DOHH2 (cell line): Measurements from ENCODE around the gene TRIM67.

ENCODE experiments used
- H3F3A ChIP-seq: fragments of 200-600 bp; sonication (generic), shearing (Covaris generic); 2 replicates; pipeline ENCODE4 v1.6.0; 2016; ENCODE audit warnings: antibody characterized with exemption, mild to moderate bottlenecking; ENCODE audit not compliant: control insufficient read depth, insufficient read depth
- H3K27ac ChIP-seq: fragments of 200-600 bp; sonication (generic); 2 replicates; pipeline ENCODE4 v1.5.1; 2014; ENCODE audit warnings: low read depth, mild to moderate bottlenecking, low read length, moderate library complexity
- H3K27me3 ChIP-seq: fragments of 200-600 bp; sonication (generic); 2 replicates; pipeline ENCODE4 v1.6.1; 2014; ENCODE audit warnings: mild to moderate bottlenecking, low read length, mixed read lengths; ENCODE audit not compliant: control insufficient read depth
- H3K36me3 ChIP-seq: fragments of 200-600 bp; sonication (generic); 2 replicates; pipeline ENCODE4 v1.6.1; 2014; ENCODE audit warnings: mild to moderate bottlenecking, low read length, moderate library complexity, mixed read lengths; ENCODE audit not compliant: control insufficient read depth
- H3K4me1 ChIP-seq: fragments of 200-600 bp; sonication (generic); 2 replicates; pipeline ENCODE4 v1.6.1; 2014; ENCODE audit warnings: mild to moderate bottlenecking, low read length, mixed read lengths; ENCODE audit not compliant: control insufficient read depth
- H3K4me2 ChIP-seq: fragments of 200-600 bp; sonication (generic); 2 replicates; pipeline ENCODE4 v1.6.0; 2014; ENCODE audit warnings: mild to moderate bottlenecking, low read length, moderate library complexity
- H3K4me3 ChIP-seq: fragments of 200-600 bp; sonication (generic); 2 replicates; pipeline ENCODE4 v1.5.1; 2014; ENCODE audit warnings: mild to moderate bottlenecking, low read length, mixed read lengths
- H3K79me2 ChIP-seq: fragments of 200-600 bp; sonication (generic); 2 replicates; pipeline ENCODE4 v1.6.1; 2014; ENCODE audit warnings: mild to moderate bottlenecking, low read length, mixed read lengths; ENCODE audit not compliant: control insufficient read depth
- H3K9me2 ChIP-seq: fragments of 200-600 bp; sonication (generic); replicated peaks from 2 replicates; pipeline ENCODE4 v1.6.1; 2014; ENCODE audit warnings: mild to moderate bottlenecking, low read length, mixed read lengths; ENCODE audit not compliant: control insufficient read depth
- H3K9me3 ChIP-seq: fragments of 200-600 bp; sonication (generic); 2 replicates; pipeline ENCODE4 v1.6.1; 2014; ENCODE audit warnings: antibody characterized with exemption, low read length, mixed read lengths; ENCODE audit not compliant: control insufficient read depth, insufficient read depth
- H4K20me1 ChIP-seq: fragments of 200-600 bp; sonication (generic); 2 replicates; pipeline ENCODE4 v1.6.0; 2014; ENCODE audit warnings: low read depth, mild to moderate bottlenecking, antibody characterized with exemption, low read length, moderate library complexity; ENCODE audit not compliant: control insufficient read depth, insufficient read depth
- EZH2phosphoT487 ChIP-seq: fragments of 200-600 bp; sonication (generic); IDR thresholded peaks from 2 replicates; pipeline ENCODE4 v1.6.1; 2017; ENCODE audit warnings: borderline replicate concordance, mild to moderate bottlenecking, antibody characterized with exemption, low read length, moderate library complexity, mixed read lengths
- TF ChIP-seq, protein P1 (sequence below): fragments of 200-600 bp; sonication (generic); IDR thresholded peaks from one replicate; pipeline ENCODE4 v1.5.1; 2014; ENCODE audit warnings: antibody characterized with exemption, mild to moderate bottlenecking, low read depth, low read length; ENCODE audit not compliant: poor library complexity, severe bottlenecking

The TRIM67 gene

DNA sequence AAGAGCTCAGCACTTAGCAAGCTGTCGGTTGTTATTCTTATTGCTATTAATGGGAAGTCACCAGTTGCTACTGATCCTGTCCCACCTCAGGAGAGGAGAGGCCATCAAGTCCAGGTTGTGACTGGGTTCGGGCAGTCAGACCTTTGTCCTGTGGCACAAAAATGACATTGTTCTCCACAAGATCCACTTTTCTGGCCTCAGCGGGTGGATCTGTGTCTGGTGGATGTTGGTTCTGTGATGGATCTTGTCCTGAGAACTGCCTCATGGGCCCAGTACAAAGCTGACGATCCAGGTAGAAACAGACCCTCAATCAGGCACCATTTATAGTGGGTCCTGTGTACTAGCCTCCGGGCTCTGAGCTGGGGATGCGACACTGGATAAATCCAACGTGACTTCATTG is 26.9 kb downstream of the TRIM67 start:
- peaks cover 19% of the 10 kb centered on the region for H3K27me3 ChIP-seq

DNA sequence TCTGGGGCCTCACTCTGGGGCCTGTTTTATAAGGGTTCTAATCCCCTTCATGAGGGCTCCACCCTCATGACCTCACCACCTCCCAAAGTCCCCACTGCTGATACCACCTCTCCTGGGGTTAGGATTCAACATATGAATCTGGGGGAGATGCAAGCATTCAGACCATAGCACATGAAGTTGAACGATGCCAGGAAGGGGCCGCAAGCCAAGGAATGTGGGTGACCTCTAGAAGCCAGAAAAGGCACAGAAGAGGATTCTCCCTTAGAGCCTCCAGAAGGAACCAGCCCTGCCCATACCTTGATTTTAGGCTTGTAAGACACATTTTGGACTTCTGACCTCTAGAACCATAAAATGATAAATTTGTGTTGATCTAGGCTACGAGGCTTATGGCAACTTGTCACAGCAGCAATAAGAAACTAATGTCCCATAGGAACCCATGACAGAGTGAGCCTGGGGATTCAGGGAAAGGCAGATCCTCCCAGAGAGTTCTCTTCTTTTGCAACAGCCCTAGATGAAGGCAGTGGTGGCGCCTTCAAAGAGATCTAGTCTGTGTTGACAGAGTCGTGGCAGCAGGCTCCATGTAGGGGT is 27.9 kb downstream of the TRIM67 start:
- Histone ChIP-seq H3K36me3 (no peaks in the 10 kb centered on the region), H3K4me3 (no peak overlapping the region), H3K27ac (no peak overlapping the region), H3K4me2 (no peak overlapping the region), H4K20me1 (no peaks in the 10 kb centered on the region), H3K9me2 (no peaks in the 10 kb centered on the region), H3K9me3 (no peaks in the 10 kb centered on the region), H3K79me2 (no peaks in the 10 kb centered on the region), H3K4me1 (no peaks in the 10 kb centered on the region), H3K27me3 (peaks cover 15% of the 10 kb centered on the region), H3F3A (no peaks in the 10 kb centered on the region)
- no peak for TF ChIP-seq EZH2phosphoT487
- TF ChIP-seq, protein P1, sequence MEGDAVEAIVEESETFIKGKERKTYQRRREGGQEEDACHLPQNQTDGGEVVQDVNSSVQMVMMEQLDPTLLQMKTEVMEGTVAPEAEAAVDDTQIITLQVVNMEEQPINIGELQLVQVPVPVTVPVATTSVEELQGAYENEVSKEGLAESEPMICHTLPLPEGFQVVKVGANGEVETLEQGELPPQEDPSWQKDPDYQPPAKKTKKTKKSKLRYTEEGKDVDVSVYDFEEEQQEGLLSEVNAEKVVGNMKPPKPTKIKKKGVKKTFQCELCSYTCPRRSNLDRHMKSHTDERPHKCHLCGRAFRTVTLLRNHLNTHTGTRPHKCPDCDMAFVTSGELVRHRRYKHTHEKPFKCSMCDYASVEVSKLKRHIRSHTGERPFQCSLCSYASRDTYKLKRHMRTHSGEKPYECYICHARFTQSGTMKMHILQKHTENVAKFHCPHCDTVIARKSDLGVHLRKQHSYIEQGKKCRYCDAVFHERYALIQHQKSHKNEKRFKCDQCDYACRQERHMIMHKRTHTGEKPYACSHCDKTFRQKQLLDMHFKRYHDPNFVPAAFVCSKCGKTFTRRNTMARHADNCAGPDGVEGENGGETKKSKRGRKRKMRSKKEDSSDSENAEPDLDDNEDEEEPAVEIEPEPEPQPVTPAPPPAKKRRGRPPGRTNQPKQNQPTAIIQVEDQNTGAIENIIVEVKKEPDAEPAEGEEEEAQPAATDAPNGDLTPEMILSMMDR = no peak

More for the DNA sequence above, 26.9 kb downstream of the TRIM67 start:
- Histone ChIP-seq H3K79me2 (no peaks in the 10 kb centered on the region), H3K9me3 (no peaks in the 10 kb centered on the region), H3K4me2 (no peak overlapping the region), H3K4me3 (no peak overlapping the region), H4K20me1 (no peaks in the 10 kb centered on the region), H3K27ac (no peak overlapping the region), H3F3A (no peaks in the 10 kb centered on the region), H3K9me2 (no peaks in the 10 kb centered on the region), H3K4me1 (no peaks in the 10 kb centered on the region), H3K36me3 (no peaks in the 10 kb centered on the region)
- TF ChIP-seq EZH2phosphoT487 = no peak
- TF ChIP-seq, protein P1 = no peak

DNA sequence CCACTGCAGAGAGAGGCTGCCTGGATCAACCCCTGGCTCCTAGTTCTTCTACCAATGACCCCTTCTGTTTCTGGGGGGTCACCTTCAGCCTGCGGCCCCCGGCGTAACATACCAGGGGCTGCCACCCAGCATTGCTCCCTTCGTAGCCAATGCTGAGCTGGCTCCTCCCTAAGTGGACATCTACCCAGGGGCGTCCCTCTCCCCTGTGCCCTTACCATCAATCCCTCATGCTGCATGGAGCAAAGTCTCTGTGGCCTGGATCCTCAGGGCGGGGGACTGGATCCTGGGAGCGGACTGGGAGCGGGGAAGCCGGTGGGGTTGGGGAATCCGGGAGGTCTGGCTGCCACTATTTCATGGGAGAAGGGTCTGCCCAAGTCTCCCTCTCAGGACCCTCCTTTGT is 28.6 kb downstream of the TRIM67 start:
- no peaks in the 10 kb centered on the region for H3F3A ChIP-seq
- no peaks in the 10 kb centered on the region for H3K9me3 ChIP-seq
- no peaks in the 10 kb centered on the region for H3K36me3 ChIP-seq
- H3K79me2 ChIP-seq = no peaks in the 10 kb centered on the region
- H3K4me1 ChIP-seq = no peaks in the 10 kb centered on the region
- H4K20me1 ChIP-seq = no peaks in the 10 kb centered on the region
- no peak overlapping the region for H3K27ac ChIP-seq
- H3K9me2 ChIP-seq = no peaks in the 10 kb centered on the region
- peaks cover 17% of the 10 kb centered on the region for H3K27me3 ChIP-seq
- no peak overlapping the region for H3K4me2 ChIP-seq
- H3K4me3 ChIP-seq = no peak overlapping the region
- TF ChIP-seq, protein P1 = no peak
- TF ChIP-seq EZH2phosphoT487 = no peak
